ENCODE results near the gene HS3ST3B1. TPM values are rescaled to one million over a fixed set of nuclear protein-coding genes. Genes with fewer than 3 reads are reported as not detected.

Gene HS3ST3B1
- total and polyA plus RNA-seq, 12 donors: 0.73 to 5.9 (median 2.0) TPM

DNA sequence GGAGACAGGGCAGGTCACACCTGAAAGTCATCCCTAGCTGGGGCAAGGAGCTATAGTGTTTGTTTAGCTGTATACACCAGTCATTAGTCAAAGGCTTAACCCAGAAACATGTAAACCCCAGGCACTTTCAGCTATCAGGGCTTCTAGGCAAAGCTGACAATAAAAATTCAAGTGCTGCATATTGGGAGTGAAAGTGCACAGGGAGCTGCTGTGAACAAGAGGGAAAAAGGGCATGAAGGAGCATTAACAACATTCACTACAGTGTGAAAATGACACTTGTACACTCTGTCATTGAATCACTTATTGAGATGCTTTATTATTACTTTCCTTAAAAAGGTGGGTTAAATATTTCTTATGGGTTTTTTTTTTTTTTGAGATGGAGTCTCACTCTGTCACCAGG is 92.8 kb downstream of the HS3ST3B1 start:
- no peak overlapping the region for H3K27ac ChIP-seq
- H3K9me3 ChIP-seq: peaks cover 0 to 29% (median 14%) of the 10 kb centered on the region in 11 donors
- H3K27me3 ChIP-seq: peaks cover 0 to 4% (median 0%) of the 10 kb centered on the region in 7 donors
- intact Hi-C loops (cut with DNase I): no loop called here
- TF ChIP-seq, protein P1, sequence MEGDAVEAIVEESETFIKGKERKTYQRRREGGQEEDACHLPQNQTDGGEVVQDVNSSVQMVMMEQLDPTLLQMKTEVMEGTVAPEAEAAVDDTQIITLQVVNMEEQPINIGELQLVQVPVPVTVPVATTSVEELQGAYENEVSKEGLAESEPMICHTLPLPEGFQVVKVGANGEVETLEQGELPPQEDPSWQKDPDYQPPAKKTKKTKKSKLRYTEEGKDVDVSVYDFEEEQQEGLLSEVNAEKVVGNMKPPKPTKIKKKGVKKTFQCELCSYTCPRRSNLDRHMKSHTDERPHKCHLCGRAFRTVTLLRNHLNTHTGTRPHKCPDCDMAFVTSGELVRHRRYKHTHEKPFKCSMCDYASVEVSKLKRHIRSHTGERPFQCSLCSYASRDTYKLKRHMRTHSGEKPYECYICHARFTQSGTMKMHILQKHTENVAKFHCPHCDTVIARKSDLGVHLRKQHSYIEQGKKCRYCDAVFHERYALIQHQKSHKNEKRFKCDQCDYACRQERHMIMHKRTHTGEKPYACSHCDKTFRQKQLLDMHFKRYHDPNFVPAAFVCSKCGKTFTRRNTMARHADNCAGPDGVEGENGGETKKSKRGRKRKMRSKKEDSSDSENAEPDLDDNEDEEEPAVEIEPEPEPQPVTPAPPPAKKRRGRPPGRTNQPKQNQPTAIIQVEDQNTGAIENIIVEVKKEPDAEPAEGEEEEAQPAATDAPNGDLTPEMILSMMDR (IDR thresholded peaks at IDR 0.05): no peak
- H3K36me3 ChIP-seq: no peaks in the 10 kb centered on the region
- no peak for DNase-seq
- ATAC-seq: no peak
- H3K4me1 ChIP-seq: no peaks in the 10 kb centered on the region
- no peak overlapping the region for H3K4me3 ChIP-seq

DNA sequence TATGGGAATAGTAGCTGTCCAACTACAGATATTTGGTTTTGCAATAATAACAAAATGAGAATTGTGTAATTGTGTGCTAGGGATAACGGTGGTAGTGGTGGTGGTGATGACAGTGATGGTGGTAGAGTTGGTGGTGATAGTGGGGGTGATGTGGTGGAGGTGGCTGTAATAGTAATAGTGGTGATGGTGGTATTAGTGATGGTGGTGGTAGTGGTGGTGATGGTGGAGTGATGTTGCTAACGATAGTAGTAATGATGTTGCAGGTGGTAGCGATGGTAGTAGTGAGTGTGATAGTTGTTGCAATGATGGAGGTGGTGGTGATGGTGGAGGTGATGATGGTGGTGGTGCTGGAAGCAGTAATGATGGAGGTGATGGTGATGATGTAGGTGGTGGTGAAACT is 94.4 kb downstream of the HS3ST3B1 start:
- 90 to 93% methylated on average over 3 of the region's 3 CpGs for WGBS, 2 donors
- intact Hi-C loops (cut with DNase I): no loop called here
- Histone ChIP-seq H3K27me3 (no peaks in the 10 kb centered on the region), H3K4me3 (no peak overlapping the region), H3K4me1 (no peaks in the 10 kb centered on the region), H3K36me3 (no peaks in the 10 kb centered on the region), H3K27ac (no peak overlapping the region), H3K9me3 (peaks cover 0 to 38% (median 14%) of the 10 kb centered on the region in 11 donors)
- ATAC-seq (no peak), DNase-seq (no peak)
- TF ChIP-seq, protein P1 (IDR thresholded peaks at IDR 0.05): no peak

DNA sequence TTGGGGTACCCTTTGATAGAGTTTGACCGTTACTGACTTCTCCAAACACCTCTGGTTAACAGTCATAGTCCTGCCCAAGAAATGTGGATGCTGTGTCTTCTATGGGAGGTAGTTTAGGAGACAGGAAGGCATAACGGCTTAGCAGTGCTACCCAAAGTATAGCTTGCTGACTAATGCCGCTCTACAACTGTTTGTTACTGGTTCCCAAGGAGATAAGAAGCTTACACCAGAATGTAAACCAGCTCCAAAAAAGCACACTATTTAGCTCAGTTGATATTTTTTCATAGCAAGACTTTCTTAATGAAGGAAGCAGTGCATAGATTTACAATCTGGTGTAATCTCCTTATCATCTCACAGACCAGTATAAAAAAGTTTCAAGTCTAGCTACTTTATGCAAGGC is 95.7 kb downstream of the HS3ST3B1 start:
- H3K9me3 ChIP-seq: peaks cover 0 to 26% (median 7%) of the 10 kb centered on the region in 11 donors
- intact Hi-C loops (cut with DNase I): no loop called here
- ATAC-seq (no peak), DNase-seq (no peak)
- no peak overlapping the region for H3K27ac ChIP-seq
- H3K36me3 ChIP-seq: no peaks in the 10 kb centered on the region
- H3K27me3 ChIP-seq: no peaks in the 10 kb centered on the region
- TF ChIP-seq, protein P1 (IDR thresholded peaks at IDR 0.05): no peak
- H3K4me1 ChIP-seq: no peaks in the 10 kb centered on the region
- H3K4me3 ChIP-seq: no peak overlapping the region
- WGBS, 2 donors: 42 to 52% methylated on average over 3 of the region's 3 CpGs

DNA sequence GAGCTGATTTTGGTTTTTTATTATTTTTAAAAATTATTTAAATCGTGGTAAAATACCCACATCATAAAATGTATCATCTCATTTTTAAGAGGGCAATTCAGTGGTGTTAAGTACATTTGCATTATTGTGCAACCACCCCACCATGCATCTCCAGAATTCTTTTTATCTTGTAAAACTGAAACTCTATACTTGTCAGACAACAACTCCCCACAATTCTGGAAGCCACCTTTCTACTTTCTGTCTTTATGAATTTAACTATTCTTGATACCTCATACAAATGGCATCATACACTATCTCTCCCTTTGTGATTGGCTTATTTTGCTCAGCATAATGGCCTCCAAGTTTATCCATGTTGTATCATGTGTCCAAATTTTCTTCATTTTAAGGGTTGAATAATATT is 97.9 kb downstream of the HS3ST3B1 start:
- no peaks in the 10 kb centered on the region for H3K36me3 ChIP-seq
- WGBS, 2 donors: 57 to 64% methylated on average over 1 of the region's 1 CpG
- intact Hi-C loops (cut with DNase I): no loop called here
- H3K9me3 ChIP-seq: peaks cover 0 to 11% (median 0%) of the 10 kb centered on the region in 11 donors
- TF ChIP-seq, protein P1 (IDR thresholded peaks at IDR 0.05): no peak
- no peak overlapping the region for H3K4me3 ChIP-seq
- H3K4me1 ChIP-seq: no peaks in the 10 kb centered on the region
- DNase-seq: no peak
- ATAC-seq: no peak
- H3K27ac ChIP-seq: no peak overlapping the region
- no peaks in the 10 kb centered on the region for H3K27me3 ChIP-seq

Other genes starting within 250 kb of the HS3ST3B1 start
- 10 to 100 TPM; 40.5 to 73.1 (median 58.6) TPM for gene COX10, start 231.6 kb upstream of the HS3ST3B1 start, total RNA-seq
- gene COX10, start 231.6 kb upstream of the HS3ST3B1 start, polyA plus RNA-seq: 10 to 100 TPM; 18.7 to 27.5 TPM
- gene CDRT15, start 64.2 kb upstream of the HS3ST3B1 start, total RNA-seq: not detected
- not detected for gene CDRT15, start 64.2 kb upstream of the HS3ST3B1 start, polyA plus RNA-seq